Spleen (tissue), 7 donors: ENCODE data around the gene SLC23A3.

Source experiments
- POLR2A ChIP-seq, 3 donors: fragments of 450-650 bp; IDR thresholded peaks; one replicate each; pipeline ENCODE4 v1.5.1; 2017; ENCODE audit warnings: antibody characterized with exemption in 3 of 3, mild to moderate bottlenecking in 1 of 3
- TF ChIP-seq, protein P1 (sequence below), 11 experiments: fragments of 200-600 bp in 7 of 11; fragments of 450-650 bp in 4 of 11; sonication (generic) in 4 of 11; IDR thresholded peaks in 8 of 11; conservative IDR thresholded peaks in 3 of 11; 1 replicate in 7 of 11; 2 replicates in 4 of 11; pipeline versions ENCODE4 v1.4.0 to v1.8.0; 2016 to 2021; ENCODE audit warnings: antibody characterized with exemption in 11 of 11, inconsistent platforms in 4 of 11, mild to moderate bottlenecking in 1 of 11
- donor health status: DM: no; HTN: no; CAD: no; lungs with moderate emphysema.
- donor health status: DM: no; HTN: no; CAD: no.
- donor health status: DM: no; HTN: no; CAD: no.

DNA sequence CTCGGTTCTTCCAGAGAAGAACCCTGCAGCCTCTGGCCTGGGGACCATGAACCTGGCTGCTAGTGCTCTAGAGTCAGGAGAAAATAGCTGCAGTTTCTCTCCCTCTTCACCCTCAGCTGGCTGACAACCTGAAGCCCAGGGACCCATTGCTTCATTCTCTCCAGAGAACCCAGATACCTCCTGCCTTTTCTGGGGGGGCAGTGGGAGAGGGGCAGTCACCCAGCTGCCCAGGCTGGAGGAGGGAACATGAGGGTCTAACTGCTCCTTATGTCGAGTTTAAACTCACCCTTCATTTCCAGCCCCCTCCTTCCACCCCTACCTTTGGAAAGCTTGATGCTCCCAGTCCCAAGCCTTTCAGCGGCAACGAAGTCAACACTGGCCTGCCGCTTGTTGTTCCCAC lies 29.1 kb upstream of the SLC23A3 start:
- TF ChIP-seq, protein P1, sequence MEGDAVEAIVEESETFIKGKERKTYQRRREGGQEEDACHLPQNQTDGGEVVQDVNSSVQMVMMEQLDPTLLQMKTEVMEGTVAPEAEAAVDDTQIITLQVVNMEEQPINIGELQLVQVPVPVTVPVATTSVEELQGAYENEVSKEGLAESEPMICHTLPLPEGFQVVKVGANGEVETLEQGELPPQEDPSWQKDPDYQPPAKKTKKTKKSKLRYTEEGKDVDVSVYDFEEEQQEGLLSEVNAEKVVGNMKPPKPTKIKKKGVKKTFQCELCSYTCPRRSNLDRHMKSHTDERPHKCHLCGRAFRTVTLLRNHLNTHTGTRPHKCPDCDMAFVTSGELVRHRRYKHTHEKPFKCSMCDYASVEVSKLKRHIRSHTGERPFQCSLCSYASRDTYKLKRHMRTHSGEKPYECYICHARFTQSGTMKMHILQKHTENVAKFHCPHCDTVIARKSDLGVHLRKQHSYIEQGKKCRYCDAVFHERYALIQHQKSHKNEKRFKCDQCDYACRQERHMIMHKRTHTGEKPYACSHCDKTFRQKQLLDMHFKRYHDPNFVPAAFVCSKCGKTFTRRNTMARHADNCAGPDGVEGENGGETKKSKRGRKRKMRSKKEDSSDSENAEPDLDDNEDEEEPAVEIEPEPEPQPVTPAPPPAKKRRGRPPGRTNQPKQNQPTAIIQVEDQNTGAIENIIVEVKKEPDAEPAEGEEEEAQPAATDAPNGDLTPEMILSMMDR (IDR thresholded peaks at IDR 0.05 in 8 of 11, conservative IDR thresholded peaks at IDR 0.05 in 3 of 11): no peak
- no peak for TF ChIP-seq POLR2A (IDR thresholded peaks at IDR 0.05)
